ENCODE data around the gene CXCR1. TPM values are rescaled to one million over a fixed set of nuclear protein-coding genes. Genes with fewer than 3 reads are reported as not detected.
"Not testable (repeated sequence)": the region's sequence is repeated elsewhere in the genome, so short reads cannot be mapped to it uniquely, and the experiment has no call there.

CXCR1 gene
- total RNA-seq, 2 experiments from 2014 or later: 0.08 TPM; not detected in 1

DNA sequence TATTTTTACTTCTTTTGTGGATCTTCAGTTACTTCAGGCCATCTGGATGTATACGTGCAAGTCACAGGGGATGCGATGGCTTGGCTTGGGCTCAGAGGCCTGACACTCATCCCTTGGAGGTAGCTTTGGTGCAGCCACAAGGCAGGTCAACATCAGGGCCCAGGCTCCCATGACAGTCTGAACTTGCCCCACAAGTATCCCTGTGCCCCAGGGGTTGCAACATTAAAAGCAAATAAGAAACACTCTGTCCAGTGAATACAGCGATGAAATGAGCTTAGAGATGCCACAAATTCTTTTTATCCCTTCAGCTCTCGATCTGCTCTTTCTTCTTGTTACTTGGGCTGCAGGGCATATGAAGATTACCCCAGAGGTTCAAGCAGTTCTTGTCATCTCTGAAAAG lies 13.0 kb upstream of the CXCR1 start:
- no peak for ATAC-seq (ENCODE audit: poor library complexity)
- H3K4me3 ChIP-seq (ENCODE audit: low read length): no peak overlapping the region
- intact Hi-C loops (cut with DNase I, micrococcal nuclease): loop anchor here in 1 of 2 experiments (10.0 kb wide), 2 partner anchors 215 to 475 kb away; partner anchors contain the start of genes BCS1L, CTDSP1 and ZNF142
- H3K9me3 ChIP-seq (ENCODE audit: control insufficient read depth in 1 of 2, insufficient read depth in 1 of 2, low read length in 2 of 2): no peaks in the 10 kb centered on the region
- no peaks in the 10 kb centered on the region for H3K36me3 Mint-ChIP-seq (ENCODE audit: low read depth)
- DNase-seq: no peak
- no peaks in the 10 kb centered on the region for H3K27me3 ChIP-seq (ENCODE audit: control insufficient read depth in 1 of 2, insufficient read depth in 2 of 2, low read length in 2 of 2)
- no peaks in the 10 kb centered on the region for H3K4me1 Mint-ChIP-seq (ENCODE audit: low read depth)
- H3K4me3 Mint-ChIP-seq: no peak overlapping the region
- no peak overlapping the region for H3K27ac Mint-ChIP-seq
- CTCF ChIA-PET: no interaction called here
- H3K36me3 ChIP-seq (ENCODE audit: insufficient read depth, low read length): no peaks in the 10 kb centered on the region
- H3K27ac ChIP-seq (ENCODE audit: low read depth in 1 of 2, low read length in 2 of 2): no peak overlapping the region
- no peak for TF ChIP-seq CTCF (IDR thresholded peaks at IDR 0.05)
- H3K9me3 Mint-ChIP-seq: no peaks in the 10 kb centered on the region
- no peaks in the 10 kb centered on the region for H3K4me1 ChIP-seq (ENCODE audit: insufficient read depth, low read length)
- POLR2A ChIA-PET: no interaction called here
- no peaks in the 10 kb centered on the region for H3K27me3 Mint-ChIP-seq

DNA sequence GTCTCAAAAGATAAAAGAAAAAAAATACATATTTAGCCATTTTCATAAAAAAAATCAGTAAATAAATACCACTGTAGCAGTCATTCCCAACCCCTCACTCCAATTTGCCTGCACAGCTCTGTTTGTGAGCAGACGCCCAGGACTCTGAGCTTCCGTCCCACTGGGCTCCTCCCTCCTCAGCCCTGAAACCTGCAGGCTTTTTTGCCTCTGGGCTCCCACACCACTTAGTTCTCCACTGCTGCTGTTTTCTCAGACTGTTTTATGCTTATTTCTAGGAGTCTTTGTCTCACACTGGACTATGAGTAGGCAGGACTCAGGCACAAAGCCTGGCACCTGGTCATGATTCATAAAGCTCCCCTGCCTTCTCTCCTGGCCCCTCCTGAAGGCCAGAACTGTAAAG lies 6.1 kb upstream of the CXCR1 start:
- H3K9me3 ChIP-seq (ENCODE audit: control insufficient read depth in 1 of 2, insufficient read depth in 1 of 2, low read length in 2 of 2): no peaks in the 10 kb centered on the region
- intact Hi-C loops (cut with DNase I, micrococcal nuclease): no loop called here
- no peak for TF ChIP-seq CTCF (IDR thresholded peaks at IDR 0.05)
- H3K27me3 Mint-ChIP-seq: peaks cover 6% of the 10 kb centered on the region
- no peaks in the 10 kb centered on the region for H3K9me3 Mint-ChIP-seq
- no peaks in the 10 kb centered on the region for H3K36me3 ChIP-seq (ENCODE audit: insufficient read depth, low read length)
- CTCF ChIA-PET: no interaction called here
- H3K4me3 Mint-ChIP-seq: no peak overlapping the region
- no peak for ATAC-seq (ENCODE audit: poor library complexity)
- H3K4me1 ChIP-seq (ENCODE audit: insufficient read depth, low read length): peaks cover 12% of the 10 kb centered on the region
- no peak overlapping the region for H3K27ac ChIP-seq (ENCODE audit: low read depth in 1 of 2, low read length in 2 of 2)
- H3K4me1 Mint-ChIP-seq (ENCODE audit: low read depth): peaks cover 13% of the 10 kb centered on the region
- no peak overlapping the region for H3K27ac Mint-ChIP-seq
- no peaks in the 10 kb centered on the region for H3K36me3 Mint-ChIP-seq (ENCODE audit: low read depth)
- no peaks in the 10 kb centered on the region for H3K27me3 ChIP-seq (ENCODE audit: control insufficient read depth in 1 of 2, insufficient read depth in 2 of 2, low read length in 2 of 2)
- no peak for DNase-seq
- POLR2A ChIA-PET: interaction anchor here (0.6 kb wide), 1 partner anchor 42 kb away, joined by 3 read pairs; no protein-coding TSS in a partner anchor
- H3K4me3 ChIP-seq (ENCODE audit: low read length): no peak overlapping the region

- H3K27ac ChIP-seq (ENCODE audit: low read depth in 1 of 2, low read length in 2 of 2); H3K27me3 Mint-ChIP-seq; H3K36me3 Mint-ChIP-seq (ENCODE audit: low read depth); H3K4me3 Mint-ChIP-seq; H3K4me3 ChIP-seq (ENCODE audit: low read length); H3K36me3 ChIP-seq (ENCODE audit: insufficient read depth, low read length); H3K9me3 ChIP-seq (ENCODE audit: control insufficient read depth in 1 of 2, insufficient read depth in 1 of 2, low read length in 2 of 2); CTCF ChIA-PET; POLR2A ChIA-PET; H3K27ac Mint-ChIP-seq; ATAC-seq (ENCODE audit: poor library complexity); DNase-seq; H3K9me3 Mint-ChIP-seq; H3K27me3 ChIP-seq (ENCODE audit: control insufficient read depth in 1 of 2, insufficient read depth in 2 of 2, low read length in 2 of 2); intact Hi-C loops (cut with DNase I, micrococcal nuclease): not testable (repeated sequence)
- H3K4me1 Mint-ChIP-seq (ENCODE audit: low read depth): peaks cover 24% of the 10 kb centered on the region
- peaks cover 23% of the 10 kb centered on the region for H3K4me1 ChIP-seq (ENCODE audit: insufficient read depth, low read length)
Observed at GRCh38 chr2:218171744-218172143, 5.0 kb upstream of the CXCR1 start.

Measured in CD4-positive, alpha-beta T cell (primary cell).